RKO (cell line): Measurements from ENCODE around the gene ITGA7.
A peak's percentile ranks its signal among the peaks of the same experiment; 100 is the strongest.

ENCODE experiments used
- DNase-seq: peaks from one replicate; pipeline ENCODE4 v3.0.0-alpha.2; 2016; ENCODE audit warnings: low spot score

Gene ITGA7

GRCh38 chr12:55698965-55699364 is 8.7 kb downstream of the ITGA7 start:
- no peak for DNase-seq

DNA sequence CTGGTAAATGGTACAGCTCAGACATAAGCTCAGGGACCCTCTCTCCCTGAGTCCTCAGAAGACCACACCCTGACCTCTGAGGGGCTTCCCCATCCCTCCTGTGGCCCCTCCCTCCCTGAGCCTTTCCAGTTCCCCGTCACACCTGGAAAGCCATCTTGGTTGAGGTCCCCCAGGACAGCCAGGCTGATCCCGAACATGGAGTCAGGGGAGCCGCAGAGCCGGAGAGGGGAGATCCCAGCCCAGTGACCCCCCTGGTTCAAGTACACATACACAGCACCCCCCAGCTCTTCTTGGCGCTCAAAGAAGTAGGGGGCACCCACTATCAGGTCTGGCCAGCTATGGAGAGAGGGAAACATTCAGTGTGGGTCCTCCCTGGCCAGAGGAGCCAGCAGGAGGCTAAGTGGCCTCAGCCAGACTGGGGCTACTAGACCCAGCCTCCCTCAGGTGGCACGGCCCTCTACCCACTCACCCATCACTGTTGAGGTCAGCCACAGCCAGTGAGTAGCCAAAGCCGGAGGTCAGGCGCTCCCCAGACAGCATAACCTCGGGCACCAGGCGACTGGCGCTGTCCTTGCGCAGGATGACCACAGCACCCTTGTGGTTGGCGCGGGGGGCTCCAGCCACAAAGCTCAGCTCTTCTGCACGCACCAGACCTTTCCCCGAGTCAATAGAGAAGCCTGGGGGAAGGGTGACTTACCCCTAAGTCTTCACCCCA is 9.3 kb downstream of the ITGA7 start:
- no peak for DNase-seq

- DNase-seq = no peak
Observed at GRCh38 chr12:55697686-55698085, 10.0 kb downstream of the ITGA7 start.

DNA sequence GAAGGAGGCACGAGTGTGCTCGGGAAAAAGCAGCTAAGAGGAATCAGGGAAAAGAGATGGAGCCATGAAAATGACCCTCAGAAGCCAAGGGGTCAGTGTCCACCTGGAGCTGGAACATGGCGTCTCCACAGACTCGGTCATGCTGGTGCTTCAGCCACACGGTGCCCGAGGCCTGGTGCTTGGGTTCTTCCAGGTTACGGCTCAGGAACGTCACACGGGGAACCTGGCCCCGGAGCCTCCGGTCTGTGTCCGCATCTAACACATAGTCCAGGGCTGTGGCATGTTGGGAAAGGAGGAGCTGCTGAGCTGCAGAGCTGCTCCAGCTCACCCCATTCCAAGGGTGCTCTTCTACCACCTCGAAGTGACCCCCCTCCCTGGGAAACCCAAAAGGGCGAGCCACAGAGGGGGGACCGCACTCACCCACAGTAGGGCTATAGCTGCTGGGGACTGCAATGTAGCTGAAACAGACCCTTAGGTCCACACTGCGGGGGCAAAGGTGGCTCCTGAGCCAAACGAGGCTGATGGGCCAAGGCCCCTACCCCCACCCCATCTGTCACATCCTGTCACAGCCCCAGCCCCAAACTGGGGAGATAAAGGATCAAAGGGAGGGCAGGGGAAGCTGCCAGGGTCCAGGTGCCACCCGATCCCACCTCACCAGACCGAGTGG is 10.8 kb downstream of the ITGA7 start:
- DNase-seq = no peak

DNA sequence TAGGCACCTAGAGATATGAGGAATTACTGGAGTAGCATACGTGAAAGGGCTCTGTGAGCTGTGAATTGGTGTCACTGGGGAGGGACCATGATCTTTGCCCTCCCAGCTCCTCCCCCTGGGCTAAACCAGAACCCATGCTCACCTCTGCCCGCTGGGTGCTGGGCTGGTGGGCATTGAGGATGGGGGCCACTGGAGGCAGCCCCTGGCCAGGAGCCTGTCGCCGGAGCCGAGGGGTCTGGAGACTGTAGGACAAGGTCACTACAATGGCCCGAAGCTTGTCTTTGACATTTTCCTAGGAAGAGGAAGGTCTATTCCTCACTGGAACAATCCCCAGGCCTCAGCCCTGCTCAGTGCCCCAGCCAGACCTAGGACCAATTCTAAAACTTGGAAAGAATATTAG is 11.6 kb downstream of the ITGA7 start:
- no peak for DNase-seq

- DNase-seq = no peak
Observed at GRCh38 chr12:55695349-55695748, 12.4 kb downstream of the ITGA7 start.

DNA sequence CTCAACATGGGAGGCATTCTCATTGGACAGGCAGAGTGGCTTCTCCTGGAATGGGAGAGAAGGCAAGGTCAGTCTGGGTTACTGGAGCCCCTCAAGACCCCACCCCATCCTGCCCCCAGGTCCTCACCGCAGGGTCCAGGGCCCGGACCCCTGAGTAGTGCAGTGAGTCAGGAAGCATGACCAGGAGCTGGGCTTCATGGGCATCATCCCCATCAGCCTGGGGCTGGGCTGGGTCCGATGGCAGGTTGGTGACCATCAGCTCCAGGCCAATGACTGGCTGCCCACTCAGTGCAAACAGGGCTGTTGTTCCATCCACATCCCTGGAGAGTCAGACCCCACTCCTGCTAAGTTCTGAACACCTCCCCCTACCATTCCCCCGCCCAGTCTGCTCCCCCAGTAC is 13.1 kb downstream of the ITGA7 start:
- no peak for DNase-seq

DNA sequence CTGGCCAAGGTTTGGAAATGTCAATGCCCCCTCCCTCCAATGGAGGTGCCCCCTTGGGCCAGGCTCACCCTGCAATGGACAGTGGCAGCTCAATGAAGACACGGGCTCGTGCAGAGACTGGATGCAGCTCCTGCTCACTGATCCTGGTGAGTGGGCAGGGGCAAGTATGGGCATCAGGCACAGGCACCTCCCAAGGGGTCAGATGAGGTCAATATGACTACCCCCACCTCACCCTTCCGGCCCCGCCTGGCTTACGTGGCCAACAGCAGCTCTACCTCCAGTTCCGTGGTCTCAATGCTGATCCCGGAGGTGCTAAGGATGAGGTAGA is 13.6 kb downstream of the ITGA7 start:
- no peak for DNase-seq

GRCh38 chr12:55693323-55694187 is 14.1 kb downstream of the ITGA7 start:
- no peak for DNase-seq

- DNase-seq = no peak
Observed at GRCh38 chr12:55692631-55693322, 14.9 kb downstream of the ITGA7 start.

- DNase-seq = no peak
Observed at GRCh38 chr12:55688716-55689655, 18.7 kb downstream of the ITGA7 start.

GRCh38 chr12:55687746-55688145 is 20.0 kb downstream of the ITGA7 start:
- DNase-seq = no peak

GRCh38 chr12:55686366-55687010 is 21.2 kb downstream of the ITGA7 start:
- no peak for DNase-seq

- no peak for DNase-seq
Observed at GRCh38 chr12:55685671-55686070, 22.0 kb downstream of the ITGA7 start.

DNA sequence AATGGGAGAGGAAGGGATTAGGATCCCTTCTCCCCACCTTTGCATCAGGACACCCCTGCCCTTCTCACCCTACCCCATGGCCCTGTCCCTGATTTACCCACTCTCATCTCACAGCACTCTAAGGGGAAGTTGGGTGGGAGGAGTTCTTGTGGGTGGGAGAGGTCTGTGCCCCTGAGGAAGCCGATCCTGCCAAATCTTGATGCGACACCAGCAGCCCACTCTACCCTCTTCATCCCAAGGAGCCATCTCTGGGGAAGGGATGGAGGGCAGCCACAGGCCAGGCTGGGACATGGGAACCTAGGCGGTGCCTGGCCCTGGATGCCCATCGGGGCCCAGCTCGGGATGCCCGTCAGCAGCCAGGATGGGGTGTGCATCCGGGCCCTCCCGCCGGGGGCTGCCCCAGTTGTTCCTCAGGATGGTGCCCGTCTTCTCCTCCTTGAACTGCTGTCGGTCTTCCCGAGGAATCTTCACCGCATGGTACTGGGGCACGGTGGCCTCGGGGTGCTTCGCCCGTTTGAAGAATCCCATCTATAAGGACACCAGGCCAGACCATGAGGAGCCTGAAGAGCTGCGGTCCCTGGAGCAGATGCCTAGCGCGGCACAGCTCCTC is 22.8 kb downstream of the ITGA7 start:
- no peak for DNase-seq

GRCh38 chr12:55683676-55684075 is 24.0 kb downstream of the ITGA7 start:
- no peak for DNase-seq

DNA sequence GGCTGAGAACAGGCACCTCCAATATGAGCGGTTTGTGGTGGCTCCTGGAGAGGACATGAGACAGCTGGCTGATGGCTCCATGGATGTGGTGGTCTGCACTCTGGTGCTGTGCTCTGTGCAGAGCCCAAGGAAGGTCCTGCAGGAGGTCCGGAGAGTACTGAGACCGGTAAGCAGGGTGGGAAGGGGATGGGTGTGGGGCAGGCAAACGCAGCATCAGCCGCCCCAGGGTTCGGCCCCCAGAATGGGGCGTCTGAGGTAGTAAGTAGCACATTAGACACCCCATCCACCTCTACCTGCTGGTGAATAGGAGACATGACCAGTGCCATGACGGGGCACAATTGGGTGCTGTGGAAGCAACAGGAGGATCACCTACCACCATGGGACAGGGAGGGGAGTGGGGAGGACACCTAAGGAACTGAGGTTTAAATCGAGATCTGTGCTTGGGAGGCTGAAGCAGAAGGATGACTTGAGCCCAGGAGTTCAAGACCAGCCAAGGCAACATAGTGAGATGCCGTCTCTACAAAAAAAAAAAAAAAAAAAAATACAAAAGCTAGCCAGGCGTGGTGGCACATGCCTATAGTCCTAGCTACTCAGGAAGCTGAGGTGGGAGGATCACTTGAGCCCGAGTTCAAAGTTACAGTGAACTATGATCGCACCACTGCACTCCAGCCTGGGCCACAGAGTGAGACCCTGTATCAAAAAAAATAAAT is 25.5 kb downstream of the ITGA7 start:
- DNase-seq = no peak

GRCh38 chr12:55681142-55682077 is 26.3 kb downstream of the ITGA7 start:
- peak; percentile 90 for DNase-seq

DNA sequence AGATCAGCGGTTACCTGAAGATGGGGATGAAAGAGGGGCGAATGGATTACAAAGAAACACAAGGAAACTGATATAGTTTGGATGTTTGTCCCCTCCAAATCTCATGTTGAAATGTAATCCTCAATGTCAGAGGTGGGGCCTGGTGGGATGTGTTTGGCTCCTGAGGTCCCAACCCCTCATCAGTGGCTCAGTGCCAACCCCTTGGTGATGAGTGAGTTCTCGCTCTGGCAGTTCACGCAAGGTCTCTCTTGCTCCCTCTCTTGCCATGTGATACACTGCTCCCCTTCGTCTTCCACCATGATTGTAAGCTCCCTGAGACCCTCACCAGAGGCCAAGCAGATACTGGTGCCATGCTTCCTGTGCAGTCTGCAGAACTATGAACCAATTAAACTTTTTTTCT is 28.0 kb downstream of the ITGA7 start:
- no peak for DNase-seq
